DMS79 (cell line): ENCODE measurements around the gene NOXO1.
"Not testable (repeated sequence)": the region's sequence is repeated elsewhere in the genome, so short reads cannot be mapped to it uniquely, and the experiment has no call there.

Experiments
- DNase-seq: peaks from one replicate; lab custom pipeline; 2025; lab: John Stamatoyannopoulos, UW

The NOXO1 gene

DNA sequence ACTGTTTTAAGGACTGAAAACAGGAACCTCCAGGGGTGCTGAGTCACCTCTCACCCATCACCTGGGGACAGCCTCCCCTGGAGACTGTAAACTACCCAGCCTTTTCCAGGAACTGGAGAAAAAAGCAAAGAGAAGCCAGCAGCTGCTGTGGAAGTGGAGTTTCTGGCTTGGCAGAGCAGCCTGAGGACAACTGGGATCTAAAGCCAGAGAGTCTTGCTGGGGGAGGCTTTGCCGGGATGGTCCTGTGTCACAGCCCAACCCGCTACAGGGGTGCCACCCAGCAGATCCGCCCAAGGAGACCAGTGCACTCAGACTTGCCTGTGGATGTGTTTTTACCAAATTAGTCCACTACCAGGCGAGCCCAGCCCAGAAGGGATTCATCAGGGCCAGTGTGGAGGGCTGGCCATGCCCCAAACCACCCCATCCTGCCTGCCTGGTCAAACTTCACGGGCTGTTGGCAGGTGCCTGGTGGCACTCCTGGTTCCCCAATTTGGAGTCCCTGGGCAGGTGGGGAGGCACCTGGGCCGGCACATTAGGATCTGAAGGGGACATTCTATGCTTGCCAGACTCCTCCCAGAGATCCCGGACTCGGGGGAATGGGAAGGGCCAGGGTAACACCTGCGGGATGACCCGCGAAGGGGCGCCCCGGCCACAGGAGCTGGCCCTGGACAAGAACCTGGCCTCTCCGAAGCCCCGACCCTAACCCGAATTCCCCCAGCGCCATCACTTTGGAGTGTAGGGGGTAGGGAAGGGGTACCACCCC is 39.0 kb downstream of the NOXO1 start:
- no peak for DNase-seq

- DNase-seq: no peak
Measured at GRCh38 chr16:1941162-1942046, 39.9 kb downstream of the NOXO1 start.

GRCh38 chr16:1940273-1941161 is 40.8 kb downstream of the NOXO1 start:
- no peak for DNase-seq

GRCh38 chr16:1939833-1940232 is 41.4 kb downstream of the NOXO1 start:
- DNase-seq: not testable (repeated sequence)

GRCh38 chr16:1938910-1939309 is 42.4 kb downstream of the NOXO1 start:
- no peak for DNase-seq

DNA sequence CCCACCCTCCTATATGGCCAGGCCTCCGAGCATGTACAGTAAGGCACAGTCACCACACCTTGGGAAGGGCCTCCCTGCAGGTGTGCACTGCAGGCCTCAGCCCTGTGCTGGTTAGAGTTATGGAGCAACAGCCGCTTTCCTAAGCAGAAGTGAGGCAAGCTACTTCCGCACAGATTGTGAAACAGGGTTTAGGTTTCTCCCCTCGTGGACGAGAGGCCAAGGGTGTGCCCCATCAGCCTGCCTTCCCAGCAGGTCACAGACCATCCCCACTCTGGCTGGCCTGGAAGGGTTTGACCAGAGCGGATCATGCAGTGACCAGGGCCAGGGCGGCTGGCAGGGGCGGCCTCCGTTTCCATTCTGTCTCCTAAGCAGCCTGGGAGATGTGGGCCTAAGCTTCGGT is 43.0 kb downstream of the NOXO1 start:
- DNase-seq: no peak

- no peak for DNase-seq
Measured at GRCh38 chr16:1936945-1937479, 44.3 kb downstream of the NOXO1 start.

- no peak for DNase-seq
Measured at GRCh38 chr16:1933097-1933661, 48.1 kb downstream of the NOXO1 start.

DNA sequence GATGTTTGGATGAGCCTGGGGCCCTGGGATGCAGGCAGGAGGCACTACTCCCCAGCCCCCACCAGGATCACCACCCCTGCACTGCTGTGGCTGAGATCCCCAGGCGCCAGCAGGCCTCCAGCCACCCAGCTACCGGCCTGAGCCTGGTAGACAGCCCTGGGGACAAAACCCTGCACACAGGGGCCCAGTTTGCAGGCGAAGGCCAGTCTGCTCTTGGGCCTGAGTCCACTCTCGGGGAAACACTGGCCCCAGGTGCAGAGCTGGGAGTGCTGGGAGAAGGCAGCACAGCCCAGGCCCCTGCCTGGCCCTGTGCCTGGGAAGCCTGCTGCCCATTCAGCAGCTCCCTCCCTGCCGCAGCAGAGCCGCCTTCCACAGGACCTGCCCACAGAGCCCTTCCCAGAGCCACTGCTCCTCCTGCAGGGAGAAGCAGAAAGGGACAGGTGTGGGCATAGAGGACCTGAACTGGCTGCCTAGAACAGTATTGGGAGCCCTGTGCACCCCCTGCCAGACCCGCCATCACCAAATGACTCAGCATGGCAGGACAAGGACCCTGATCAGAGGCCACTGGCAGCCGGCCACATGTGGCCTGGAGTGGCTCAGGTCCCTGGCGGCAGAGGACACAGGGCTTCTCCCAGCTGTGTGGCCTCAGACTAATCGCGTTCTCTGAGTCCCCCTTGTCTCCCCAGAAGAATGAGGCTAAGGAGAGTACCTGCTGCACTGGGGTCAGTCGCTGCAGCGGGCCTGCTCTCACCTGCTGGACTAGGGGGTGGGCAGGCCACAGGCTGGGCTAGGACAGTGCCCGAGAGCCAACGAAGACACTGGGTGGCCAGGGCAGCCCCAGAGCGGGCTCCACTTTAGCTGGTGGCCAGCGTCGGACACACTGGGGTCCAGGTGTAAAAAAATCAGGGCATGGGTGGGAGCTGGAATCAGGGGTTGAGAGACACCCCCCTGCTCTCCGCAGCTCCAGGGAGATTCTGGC is 48.9 kb downstream of the NOXO1 start:
- no peak for DNase-seq

DNA sequence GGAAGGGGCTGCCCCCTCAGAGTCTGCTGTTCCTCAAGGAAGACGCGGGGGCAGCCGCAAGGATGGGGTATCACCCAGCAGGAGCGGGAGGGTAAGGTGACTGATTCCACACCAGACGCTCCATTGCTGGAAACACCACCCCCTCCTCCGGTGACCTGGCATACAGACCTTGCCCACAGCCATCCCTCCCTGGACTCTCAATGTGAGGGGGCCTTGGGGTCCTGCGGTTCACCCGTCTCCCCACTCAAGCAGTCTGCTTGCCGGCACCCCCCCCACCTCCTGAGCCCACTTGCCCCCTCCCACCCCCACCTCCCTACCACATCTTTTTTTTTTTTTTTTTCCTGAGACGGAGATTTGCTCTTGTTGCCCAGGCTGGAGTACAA is 50.9 kb downstream of the NOXO1 start:
- no peak for DNase-seq

- DNase-seq: peak; percentile 41
Measured at GRCh38 chr16:1929578-1930337, 51.5 kb downstream of the NOXO1 start.

- no peak for DNase-seq
Measured at GRCh38 chr16:1929105-1929504, 52.2 kb downstream of the NOXO1 start.
